Measurements from ENCODE around the gene FUT8.
A peak's percentile ranks its signal among the peaks of the same experiment; 100 is the strongest.

FUT8 gene

GRCh38 chr14:65560340-65561027, 148.0 kb downstream of the FUT8 start:
- DNase-seq = no peak

- DNase-seq = no peak
Observed at GRCh38 chr14:65564370-65564769, 151.8 kb downstream of the FUT8 start.

GRCh38 chr14:65565948-65566347, 153.4 kb downstream of the FUT8 start:
- DNase-seq = no peak

- no peak for DNase-seq
Observed at GRCh38 chr14:65566820-65567522, 154.4 kb downstream of the FUT8 start.

- no peak for DNase-seq
Observed at GRCh38 chr14:65574611-65575010, 162.1 kb downstream of the FUT8 start.

- no peak for DNase-seq
Observed at GRCh38 chr14:65575389-65575788, 162.9 kb downstream of the FUT8 start.

- DNase-seq = no peak
Observed at GRCh38 chr14:65580973-65581372, 168.4 kb downstream of the FUT8 start.

- DNase-seq = no peak
Observed at GRCh38 chr14:65581378-65581777, 168.8 kb downstream of the FUT8 start.

- DNase-seq = no peak
Observed at GRCh38 chr14:65581799-65582198, 169.3 kb downstream of the FUT8 start.

GRCh38 chr14:65585216-65585615, 172.7 kb downstream of the FUT8 start:
- DNase-seq = no peak

GRCh38 chr14:65588426-65589140, 176.1 kb downstream of the FUT8 start:
- DNase-seq = no peak

GRCh38 chr14:65594153-65594881, 181.8 kb downstream of the FUT8 start:
- no peak for DNase-seq

- no peak for DNase-seq
Observed at GRCh38 chr14:65594882-65595237, 182.3 kb downstream of the FUT8 start.

GRCh38 chr14:65599375-65599774, 186.8 kb downstream of the FUT8 start:
- no peak for DNase-seq

- no peak for DNase-seq
Observed at GRCh38 chr14:65600742-65601141, 188.2 kb downstream of the FUT8 start.

GRCh38 chr14:65604535-65604934, 192.0 kb downstream of the FUT8 start:
- DNase-seq = no peak

GRCh38 chr14:65604936-65605335, 192.4 kb downstream of the FUT8 start:
- DNase-seq = peak in 1 of 4 experiments; percentile 4

- DNase-seq = peak in 1 of 4 experiments; percentile 1
Observed at GRCh38 chr14:65606460-65606859, 193.9 kb downstream of the FUT8 start.

- DNase-seq = no peak
Observed at GRCh38 chr14:65613131-65613650, 200.7 kb downstream of the FUT8 start.

- DNase-seq = no peak
Observed at GRCh38 chr14:65618996-65619395, 206.5 kb downstream of the FUT8 start.

GRCh38 chr14:65620195-65620594, 207.7 kb downstream of the FUT8 start:
- DNase-seq = no peak

GRCh38 chr14:65622703-65623102, 210.2 kb downstream of the FUT8 start:
- no peak for DNase-seq

GRCh38 chr14:65623759-65624158, 211.2 kb downstream of the FUT8 start:
- no peak for DNase-seq
